Measurements from ENCODE around the gene KCNK18. TPM values are rescaled to one million over a fixed set of nuclear protein-coding genes. Genes with fewer than 3 reads are reported as not detected.

Gene KCNK18
- not detected in 2 replicates for total RNA-seq

DNA sequence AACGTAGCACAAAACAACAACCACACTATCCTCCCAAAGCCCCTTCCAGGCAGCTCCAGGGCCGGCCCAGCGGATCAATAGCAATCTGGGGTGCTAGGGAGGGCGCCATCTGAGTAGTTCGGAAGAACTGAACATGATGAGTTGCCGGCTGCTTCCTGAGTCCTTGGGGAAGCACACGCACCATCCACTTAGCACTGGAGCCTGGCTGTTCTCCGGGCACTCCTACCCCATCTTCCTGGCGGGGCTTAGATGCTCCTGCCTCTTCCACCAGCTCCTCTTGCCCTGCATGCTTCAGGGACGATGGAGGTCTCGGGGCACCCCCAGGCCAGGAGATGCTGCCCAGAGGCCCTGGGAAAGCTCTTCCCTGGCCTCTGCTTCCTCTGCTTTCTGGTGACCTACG, at the start of gene KCNK18:
KCNK18 (plus strand) TSS at position 301 of the 400 bp plus-strand sequence; CDS start at position 301, 0 bp downstream.

GRCh38 chr10:117240621-117241529, 43.6 kb downstream of the KCNK18 start, which contains the start of gene SLC18A2:
TSS of gene SLC18A2 (plus strand) at chr10:117241114. CDS start at chr10:117241694, 580 bp downstream.

Other genes starting within 250 kb of the KCNK18 start
- 1.6 and 2.1 TPM in 2 replicates for gene SHTN1, start 192.3 kb upstream of the KCNK18 start, total RNA-seq
- not detected in 2 replicates for gene VAX1, start 59.2 kb upstream of the KCNK18 start, total RNA-seq
- gene SLC18A2, start 43.6 kb downstream of the KCNK18 start, total RNA-seq, result not detected in 2 replicates
- 19.8 and 25.0 TPM in 2 replicates for gene PDZD8, start 178.0 kb downstream of the KCNK18 start, total RNA-seq

Measured in epithelial cell of alveolus of lung (primary cell).